Kidney (tissue), 14 donors: ENCODE data around the gene LAMTOR1. TPM values are rescaled to one million over a fixed set of nuclear protein-coding genes. Genes with fewer than 3 reads are reported as not detected.

Experiments used
- DNase-seq, 5 donors: peaks; one replicate each; pipeline ENCODE4 v3.0.0-alpha.2; 2013 to 2020
- FAIRE-seq: peaks from 2 replicates; lab custom pipeline; 2012; peaks lifted over from hg19 to GRCh38; lab: Jason Lieb, UNC
- H3K27ac ChIP-seq, 2 donors: one replicate each; pipeline ENCODE4 v1.7.0; 2013; ENCODE audit warnings: low read depth in 2 of 2, low read length in 2 of 2, inconsistent platforms in 1 of 2
- H3K27me3 ChIP-seq: one replicate; pipeline ENCODE4 v1.7.1; 2013; ENCODE audit warnings: low read length, inconsistent platforms; ENCODE audit not compliant: control insufficient read depth, insufficient read depth
- H3K36me3 ChIP-seq, 3 donors: one replicate each; pipeline versions ENCODE4 v1.7.0 to v1.7.1; 2013; ENCODE audit warnings: low read length in 3 of 3, control low read depth in 1 of 3, inconsistent platforms in 1 of 3; ENCODE audit not compliant: insufficient read depth in 3 of 3, control insufficient read depth in 2 of 3
- H3K4me1 ChIP-seq, 3 donors: one replicate each; pipeline versions ENCODE4 v1.7.0 to v1.7.1; 2013; ENCODE audit warnings: low read length in 3 of 3, inconsistent platforms in 1 of 3, low read depth in 1 of 3; ENCODE audit not compliant: control insufficient read depth in 2 of 3, insufficient read depth in 2 of 3
- H3K4me3 ChIP-seq, 3 donors: one replicate each; pipeline versions ENCODE4 v1.7.0 to v1.8.1; 2013; ENCODE audit warnings: low read length in 3 of 3, control low read depth in 1 of 3, inconsistent platforms in 1 of 3
- H3K9ac ChIP-seq, 3 donors: one replicate each; pipeline versions ENCODE4 v1.7.0 to v1.7.1; 2013; ENCODE audit warnings: low read length in 3 of 3, control low read depth in 1 of 3, inconsistent platforms in 1 of 3
- H3K9me3 ChIP-seq, 3 donors: one replicate each; pipeline versions ENCODE4 v1.7.0 to v1.7.1; 2013; ENCODE audit warnings: low read length in 3 of 3, control low read depth in 1 of 3, inconsistent platforms in 1 of 3; ENCODE audit not compliant: control insufficient read depth in 2 of 3, insufficient read depth in 1 of 3
- intact Hi-C: fragments of 100-400 bp; cut with DNase I; formaldehyde crosslinking; loops from one replicate; pipeline ENCODE4 v1.11.1; 2022
- polyA plus RNA-seq: library from polyadenylated mRNA; stranded (reverse); fragments of 350-450 nt; fragmentation: Illumina TruSeq; extraction: RNeasy Lipid Tissue Mini Kit (QIAGEN cat#74804); gene quantifications from one replicate; pipeline ENCODE4 v1.2.3, GENCODE V29; 2014; ENCODE audit warnings: low read depth, low replicate concordance; ENCODE audit not compliant: insufficient read depth
- total RNA-seq: library from RNA; stranded (reverse); fragmentation: NEBNext Ultra II Directional; extraction: Animal tissue kit (Norgen Biotek cat#: 25700); gene quantifications from one replicate; pipeline ENCODE4 v1.2.1, GENCODE V29; 2021
- TF ChIP-seq, protein P1 (sequence below): IDR thresholded peaks from 3 replicates; pipeline ENCODE4 v1.5.1; 2012; ENCODE audit warnings: mild to moderate bottlenecking, moderate library complexity, borderline replicate concordance; ENCODE audit not compliant: insufficient read depth; ENCODE audit errors: extremely low read depth
- donor health status: control.
- donor health status: control.
- donor health status: control.
- donor health status: control.
- donor health status: control.
- donor health status: DM: yes; HTN: yes; CAD: no.
- donor health status: Normal renal cell carcinoma (clear cell type).

The LAMTOR1 gene
- total and polyA plus RNA-seq, 2 donors from 2014 or later = 111 to 189 TPM

DNA sequence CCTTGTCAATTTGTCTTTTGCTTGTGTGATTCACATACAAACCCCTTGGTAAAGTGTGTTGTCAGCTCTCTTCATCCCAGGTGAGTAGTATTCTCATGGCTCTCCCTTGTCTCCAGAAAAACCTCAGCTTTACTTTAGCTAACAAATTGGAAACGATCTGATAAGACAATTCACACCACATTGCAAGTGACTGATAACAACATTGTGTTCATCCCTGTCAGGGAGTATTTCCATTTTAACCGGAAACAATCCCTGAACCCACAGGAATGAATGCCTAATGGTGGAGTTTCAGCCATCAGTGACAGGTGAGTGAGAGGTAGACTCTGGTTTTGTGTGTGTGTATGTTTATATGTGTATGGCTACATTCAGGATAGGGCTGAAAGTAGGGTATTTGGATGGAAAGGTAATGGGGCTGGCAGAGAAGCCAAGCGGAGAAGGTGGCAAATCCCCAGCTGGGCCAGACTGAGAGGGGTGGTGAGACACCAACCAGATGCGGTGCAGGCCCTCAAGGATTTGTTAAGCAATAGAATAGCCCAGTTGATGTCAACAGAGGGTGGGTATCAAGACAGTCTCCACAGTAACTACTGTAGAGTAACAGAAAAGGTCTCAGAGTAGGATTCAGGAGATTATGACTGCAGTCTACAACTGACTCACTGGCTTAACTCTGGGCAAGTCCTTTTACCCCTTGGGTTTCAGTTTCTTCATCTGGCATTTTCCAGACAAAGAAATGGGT is 14.9 kb downstream of the LAMTOR1 start:
- Histone ChIP-seq H3K9ac (no peak overlapping the region), H3K4me3 (no peak overlapping the region), H3K27ac (no peak overlapping the region), H3K9me3 (no peaks in the 10 kb centered on the region), H3K4me1 (peaks cover 0 to 11% (median 0%) of the 10 kb centered on the region in 3 donors), H3K36me3 (peaks cover 0 to 6% (median 5%) of the 10 kb centered on the region in 3 donors), H3K27me3 (no peaks in the 10 kb centered on the region)
- DNase-seq = no peak
- intact Hi-C loops = no loop called here
- no peak for FAIRE-seq
- TF ChIP-seq, protein P1, sequence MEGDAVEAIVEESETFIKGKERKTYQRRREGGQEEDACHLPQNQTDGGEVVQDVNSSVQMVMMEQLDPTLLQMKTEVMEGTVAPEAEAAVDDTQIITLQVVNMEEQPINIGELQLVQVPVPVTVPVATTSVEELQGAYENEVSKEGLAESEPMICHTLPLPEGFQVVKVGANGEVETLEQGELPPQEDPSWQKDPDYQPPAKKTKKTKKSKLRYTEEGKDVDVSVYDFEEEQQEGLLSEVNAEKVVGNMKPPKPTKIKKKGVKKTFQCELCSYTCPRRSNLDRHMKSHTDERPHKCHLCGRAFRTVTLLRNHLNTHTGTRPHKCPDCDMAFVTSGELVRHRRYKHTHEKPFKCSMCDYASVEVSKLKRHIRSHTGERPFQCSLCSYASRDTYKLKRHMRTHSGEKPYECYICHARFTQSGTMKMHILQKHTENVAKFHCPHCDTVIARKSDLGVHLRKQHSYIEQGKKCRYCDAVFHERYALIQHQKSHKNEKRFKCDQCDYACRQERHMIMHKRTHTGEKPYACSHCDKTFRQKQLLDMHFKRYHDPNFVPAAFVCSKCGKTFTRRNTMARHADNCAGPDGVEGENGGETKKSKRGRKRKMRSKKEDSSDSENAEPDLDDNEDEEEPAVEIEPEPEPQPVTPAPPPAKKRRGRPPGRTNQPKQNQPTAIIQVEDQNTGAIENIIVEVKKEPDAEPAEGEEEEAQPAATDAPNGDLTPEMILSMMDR = no peak

DNA sequence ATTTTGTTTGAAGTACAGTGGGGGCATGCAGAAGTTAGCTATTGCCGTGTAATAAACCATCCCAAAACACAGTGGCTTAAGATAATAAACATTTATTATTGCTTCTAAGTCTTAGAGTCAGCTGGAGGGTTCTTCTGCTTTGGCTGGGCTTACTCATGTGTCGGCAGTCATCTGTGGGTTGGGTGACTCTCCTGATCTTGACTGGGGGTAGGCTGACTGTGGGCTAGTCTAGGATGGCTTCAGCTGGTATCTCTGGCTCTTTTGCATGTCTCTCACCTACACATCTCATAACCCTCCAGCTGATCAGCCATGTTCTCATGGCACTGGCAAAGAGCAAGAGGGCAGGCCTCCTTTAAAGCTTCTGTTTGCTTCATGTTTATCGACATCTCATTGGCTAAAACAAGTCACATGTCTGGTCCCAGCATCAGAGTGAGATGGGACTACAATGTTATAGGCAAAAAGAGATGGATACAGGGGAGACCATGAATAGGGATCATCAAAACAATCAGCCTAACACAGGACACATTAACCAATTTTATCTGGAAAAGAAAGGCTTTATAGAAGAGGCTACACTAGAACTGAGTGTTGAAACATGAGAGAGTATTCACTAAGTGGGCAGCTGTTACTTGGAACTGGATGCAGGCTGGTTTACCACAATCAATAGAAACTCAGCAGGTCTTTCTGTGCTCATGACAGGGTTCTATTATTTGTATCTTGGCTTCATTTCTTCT is 17.3 kb downstream of the LAMTOR1 start:
- Histone ChIP-seq H3K27ac (no peak overlapping the region), H3K9me3 (no peaks in the 10 kb centered on the region), H3K9ac (no peak overlapping the region), H3K27me3 (no peaks in the 10 kb centered on the region), H3K36me3 (peaks cover 0 to 6% (median 5%) of the 10 kb centered on the region in 3 donors), H3K4me3 (no peak overlapping the region), H3K4me1 (peaks cover 0 to 7% (median 4%) of the 10 kb centered on the region in 3 donors)
- DNase-seq = no peak
- intact Hi-C loops = no loop called here
- TF ChIP-seq, protein P1 = no peak
- FAIRE-seq = no peak

DNA sequence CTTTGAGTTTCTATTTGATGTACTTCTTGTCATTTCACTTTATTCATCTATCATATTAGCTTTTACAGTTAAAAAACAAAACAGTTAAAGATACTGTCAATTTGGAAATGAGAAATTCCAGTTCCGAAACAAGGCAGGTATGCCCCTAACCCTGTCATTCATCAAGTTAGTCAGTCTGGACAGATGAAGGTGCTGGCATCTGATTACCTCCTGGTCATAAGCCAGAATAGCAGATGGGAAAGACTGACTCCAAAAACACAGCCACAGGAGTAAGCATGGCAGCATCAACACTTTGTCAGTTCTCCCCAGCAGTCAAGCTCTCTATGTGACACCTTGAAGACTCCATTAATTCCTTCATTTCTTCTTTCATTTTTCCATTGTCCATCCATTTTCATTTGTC is 18.1 kb downstream of the LAMTOR1 start:
- intact Hi-C loops = no loop called here
- Histone ChIP-seq H3K9ac (no peak overlapping the region), H3K4me3 (no peak overlapping the region), H3K27ac (no peak overlapping the region), H3K4me1 (peaks cover 0 to 6% (median 4%) of the 10 kb centered on the region in 3 donors), H3K27me3 (no peaks in the 10 kb centered on the region), H3K36me3 (peaks cover 0 to 6% (median 5%) of the 10 kb centered on the region in 3 donors), H3K9me3 (no peaks in the 10 kb centered on the region)
- TF ChIP-seq, protein P1 = no peak
- DNase-seq = no peak
- no peak for FAIRE-seq
